K562 (cell line): ENCODE data around the gene OBSL1. TPM values are rescaled to one million over a fixed set of nuclear protein-coding genes. Genes with fewer than 3 reads are reported as not detected.

Experiments
- ARHGAP35 ChIP-seq: fragments of 450-650 bp; IDR thresholded peaks from 2 replicates; pipeline ENCODE4 v1.6.1; 2018; ENCODE audit not compliant: partially characterized antibody
- BCL6 ChIP-seq: fragments of 250-450 bp; sonication (Bioruptor Pico); IDR thresholded peaks from 2 replicates; pipeline ENCODE4 v1.4.0; 2020
- BHLHE40 ChIP-seq: IDR thresholded peaks from 2 replicates; pipeline ENCODE4 v1.6.1; 2011; ENCODE audit warnings: low read length, improper control_type of control experiment
- CBFA2T3 ChIP-seq: fragments of 450-650 bp; IDR thresholded peaks from 2 replicates; pipeline ENCODE4 v1.6.1; 2017
- CLOCK ChIP-seq: fragments of 250-450 bp; sonication (Bioruptor Pico); IDR thresholded peaks from 2 replicates; pipeline ENCODE4 v1.4.0; 2020; ENCODE audit warnings: mild to moderate bottlenecking, moderate library complexity, borderline replicate concordance
- EP400 ChIP-seq: fragments of 450-650 bp; IDR thresholded peaks from 2 replicates; pipeline ENCODE4 v1.6.1; 2017; ENCODE audit warnings: antibody characterized with exemption, mild to moderate bottlenecking, moderate library complexity
- FOXM1 ChIP-seq, 2 experiments: fragments of 450-650 bp in 1 of 2; sonication (generic) in 1 of 2; formaldehyde crosslinking in 1 of 2; IDR thresholded peaks; 2 replicates each; pipeline versions ENCODE4 v1.6.1 to v1.9.0; 2017 to 2022; ENCODE audit warnings: low read depth in 2 of 2, mild to moderate bottlenecking in 2 of 2, missing genetic modification reagents in 1 of 2, moderate library complexity in 1 of 2
- GABPA ChIP-seq: fragments of 200-800 bp; sonication (Bioruptor generic); conservative IDR thresholded peaks from 2 replicates; pipeline ENCODE4 v1.6.1; 2016; ENCODE audit warnings: low read depth, missing genetic modification characterization, missing compliant biosample characterization
- HIVEP1 ChIP-seq: fragments of 250-450 bp; sonication (Bioruptor Pico); IDR thresholded peaks from 2 replicates; pipeline ENCODE4 v1.4.0; 2020; ENCODE audit warnings: mild to moderate bottlenecking
- HNRNPUL1 ChIP-seq: fragments of 200-400 bp; formaldehyde crosslinking; IDR thresholded peaks from 2 replicates; pipeline ENCODE4 v1.6.1; 2017; ENCODE audit warnings: low read length
- MED1 ChIP-seq: sonication (generic); formaldehyde crosslinking; IDR thresholded peaks from 2 replicates; pipeline ENCODE4 v1.8.1; 2023; ENCODE audit warnings: missing genetic modification reagents, borderline replicate concordance
- NUFIP1 ChIP-seq: fragments of 450-650 bp; IDR thresholded peaks from 2 replicates; pipeline ENCODE4 v1.6.1; 2018; ENCODE audit not compliant: partially characterized antibody
- PRPF4 ChIP-seq: fragments of 200-400 bp; formaldehyde crosslinking; IDR thresholded peaks from one replicate; pipeline ENCODE4 v1.6.1; 2017; ENCODE audit warnings: low read length, low read depth, mild to moderate bottlenecking; ENCODE audit not compliant: insufficient read depth, poor library complexity, severe bottlenecking
- RUNX1 ChIP-seq: sonication (generic); IDR thresholded peaks from 2 replicates; pipeline ENCODE4 v1.6.1; 2016; ENCODE audit warnings: antibody characterized with exemption, low read depth
- TAF7 ChIP-seq: fragments of 450-650 bp; IDR thresholded peaks from 2 replicates; pipeline ENCODE4 v1.6.1; 2016; ENCODE audit warnings: missing genetic modification characterization, missing compliant biosample characterization
- TOE1 ChIP-seq, 2 experiments: fragments of 450-650 bp in 1 of 2; sonication (generic) in 1 of 2; formaldehyde crosslinking in 1 of 2; IDR thresholded peaks; 2 replicates each; pipeline versions ENCODE4 v1.7.1 to v1.8.0; 2016 to 2022; ENCODE audit warnings: borderline replicate concordance in 2 of 2, mild to moderate bottlenecking in 2 of 2, antibody characterized with exemption in 1 of 2, inconsistent platforms in 1 of 2, low read depth in 1 of 2, missing genetic modification reagents in 1 of 2, moderate library complexity in 1 of 2
- WHSC1 ChIP-seq: IDR thresholded peaks from one replicate; pipeline ENCODE4 v1.6.1; 2012; ENCODE audit warnings: low read length, control low read depth, inconsistent platforms
- ZKSCAN8 ChIP-seq: fragments of 200-800 bp; sonication (Bioruptor generic); IDR thresholded peaks from 2 replicates; pipeline ENCODE4 v1.6.1; 2016; ENCODE audit warnings: missing genetic modification characterization, missing compliant biosample characterization
- ZMIZ1 ChIP-seq, 2 experiments: fragments of 150-350 bp in 1 of 2; IDR thresholded peaks; 2 replicates each; pipeline ENCODE4 v1.6.1; 2012 to 2016; ENCODE audit warnings: low read depth in 2 of 2, low read length in 2 of 2, mild to moderate bottlenecking in 1 of 2, moderate library complexity in 1 of 2
- ZNF696 ChIP-seq: fragments of 250-450 bp; sonication (Bioruptor Pico); conservative IDR thresholded peaks from 2 replicates; pipeline ENCODE4 v1.4.0; 2020; ENCODE audit warnings: mild to moderate bottlenecking, moderate library complexity
- ZNF785 ChIP-seq: fragments of 250-450 bp; sonication (Bioruptor Pico); IDR thresholded peaks from 2 replicates; pipeline ENCODE4 v1.4.0; 2020; ENCODE audit warnings: mild to moderate bottlenecking
- ZNF830 ChIP-seq: fragments of 250-450 bp; sonication (Bioruptor Pico); IDR thresholded peaks from 2 replicates; pipeline ENCODE4 v1.5.0; 2021; ENCODE audit warnings: mild to moderate bottlenecking
- polyA plus RNA-seq, 8 experiments: library from polyadenylated mRNA; depleted of rRNA in 4 of 8; stranded (reverse) in 5 of 8; unstranded in 3 of 8; fragments of >200 nt; fragmentation: Nextera tagmentation in 2 of 8; fragmentation: Illumina TruSeq in 1 of 8; extraction: Ambion mirVana in 2 of 8; extraction: Trizol in 1 of 8; gene quantifications; 2 replicates each; pipeline versions ENCODE4 v1.2.1 to v1.2.3, GENCODE V29; 2011 to 2014; ENCODE audit warnings: inconsistent platforms in 1 of 8, missing spikeins in 1 of 8
- total RNA-seq, 7 experiments: library from RNA; depleted of rRNA in 6 of 7; stranded (reverse); fragments of >200 nt in 6 of 7; fragmentation: Illumina TruSeq in 2 of 7; extraction: Trizol in 2 of 7; gene quantifications; 2 replicates each; pipeline versions ENCODE4 v1.2.1 to v1.2.3, GENCODE V29; 2011 to 2021; ENCODE audit warnings: low replicate concordance in 1 of 7
- TF ChIP-seq, protein P1 (sequence below): IDR thresholded peaks from 2 replicates; pipeline ENCODE4 v1.6.1; 2011; ENCODE audit not compliant: insufficient read length; ENCODE audit errors: extremely low read depth

Gene OBSL1
- total and polyA plus RNA-seq, 9 of the 15 experiments (the other 6 are each of a cell fraction or from before 2014, with no cell fraction given), result 1.2 to 26.6 (median 8.6) TPM

- peak; percentile 97 for TF ChIP-seq CBFA2T3
- TF ChIP-seq CLOCK, result 0 out of 2 replicates have a peak, but pooled peaks have one; percentile 35
- no peak for TF ChIP-seq HNRNPUL1
- TF ChIP-seq HIVEP1, result no peak
- no peak for TF ChIP-seq ZNF830
- TF ChIP-seq FOXM1 (IDR thresholded peaks at IDR 0.05; ENCODE audit: low read depth), result peak; percentile 75
- TF ChIP-seq FOXM1 (CRISPR knock-in tag; IDR thresholded peaks at IDR 0.05; ENCODE audit: low read depth), result no peak
- TF ChIP-seq, protein P1, sequence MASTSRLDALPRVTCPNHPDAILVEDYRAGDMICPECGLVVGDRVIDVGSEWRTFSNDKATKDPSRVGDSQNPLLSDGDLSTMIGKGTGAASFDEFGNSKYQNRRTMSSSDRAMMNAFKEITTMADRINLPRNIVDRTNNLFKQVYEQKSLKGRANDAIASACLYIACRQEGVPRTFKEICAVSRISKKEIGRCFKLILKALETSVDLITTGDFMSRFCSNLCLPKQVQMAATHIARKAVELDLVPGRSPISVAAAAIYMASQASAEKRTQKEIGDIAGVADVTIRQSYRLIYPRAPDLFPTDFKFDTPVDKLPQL, result no peak
- TF ChIP-seq ZKSCAN8 (CRISPR knock-in tag), result no peak
- no peak for TF ChIP-seq GABPA (tag)
- TF ChIP-seq NUFIP1, result no peak
- no peak for TF ChIP-seq ZNF785
- no peak for TF ChIP-seq TAF7
- no peak for TF ChIP-seq MED1
- peak in 1 of 2 experiments; percentile 91; a peak in 2 of 4 replicates for TF ChIP-seq ZMIZ1 (IDR thresholded peaks at IDR 0.05; ENCODE audit: low read depth in 2 of 2, low read length in 2 of 2)
- TF ChIP-seq ARHGAP35, result no peak
- peak; percentile 95 for TF ChIP-seq BHLHE40
- peak; percentile 80 for TF ChIP-seq EP400
- TF ChIP-seq PRPF4, result no peak
- no peak for TF ChIP-seq BCL6 (CRISPR knock-in tag)
- peak; percentile 82; the same call in 1 of the 2 replicates for TF ChIP-seq RUNX1
- no peak for TF ChIP-seq TOE1 (IDR thresholded peaks at IDR 0.05; ENCODE audit: borderline replicate concordance)
- TF ChIP-seq TOE1 (CRISPR knock-in tag; IDR thresholded peaks at IDR 0.05; ENCODE audit: borderline replicate concordance, low read depth), result no peak
- no peak for TF ChIP-seq WHSC1
- no peak for TF ChIP-seq ZNF696
Observed at GRCh38 chr2:219514196-219514761, 57.1 kb downstream of the OBSL1 start, which contains the start of gene ASIC4 (continued).
